ENCODE measurements around the gene PRPF8.
"Not testable (repeated sequence)": the region's sequence is repeated elsewhere in the genome, so short reads cannot be mapped to it uniquely, and the experiment has no call there.

Gene PRPF8

DNA sequence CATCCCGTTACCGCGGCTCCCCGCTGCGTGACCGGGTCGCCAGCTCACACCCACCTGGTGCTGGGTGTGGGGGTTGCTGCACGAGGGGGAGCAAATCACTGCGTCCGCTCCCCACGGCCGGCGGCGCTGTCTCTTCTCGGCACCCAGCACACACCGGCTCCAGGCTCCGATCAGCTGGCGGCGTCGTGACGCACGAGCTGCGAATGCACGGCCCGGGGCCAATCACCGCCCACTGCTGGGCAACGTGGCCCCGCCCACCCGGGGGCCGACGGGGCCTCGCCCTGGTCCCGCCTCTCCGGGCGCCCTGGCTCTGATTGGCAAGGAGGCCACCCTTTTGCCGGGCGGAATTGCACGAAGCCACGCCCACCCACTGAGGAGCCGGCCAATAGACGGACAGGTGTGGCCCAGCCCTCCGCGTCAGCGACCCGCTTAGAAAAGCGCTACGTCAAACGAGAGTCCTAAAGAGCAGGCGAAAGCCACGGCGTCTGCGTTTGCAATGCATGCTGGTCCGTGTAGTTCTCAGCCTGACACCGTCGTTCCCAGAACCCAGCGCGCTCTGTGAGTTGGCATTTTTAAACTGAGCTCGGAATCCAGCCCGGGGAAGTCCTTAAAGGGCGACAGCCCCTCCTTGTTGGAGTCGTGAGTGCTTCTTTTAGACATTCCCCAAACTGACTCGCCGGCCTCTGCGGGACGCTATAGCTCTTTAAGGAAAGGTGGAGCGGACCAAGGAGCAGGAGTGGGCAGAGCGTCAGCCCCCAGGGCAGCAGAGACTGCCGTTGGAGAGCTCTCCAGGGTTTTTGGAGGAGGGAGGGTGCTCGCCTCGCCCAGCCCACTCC lies 31.6 kb upstream of the PRPF8 start:
- peak; percentile 93 for DNase-seq

GRCh38 chr17:1715803-1716075 lies 31.1 kb upstream of the PRPF8 start:
- no peak for DNase-seq

- no peak for DNase-seq
Measured at GRCh38 chr17:1714980-1715802, 30.5 kb upstream of the PRPF8 start.

- DNase-seq: no peak
Measured at GRCh38 chr17:1714427-1714979, 29.8 kb upstream of the PRPF8 start.

GRCh38 chr17:1713878-1714426 lies 29.3 kb upstream of the PRPF8 start:
- no peak for DNase-seq

- DNase-seq: no peak
Measured at GRCh38 chr17:1713160-1713877, 28.7 kb upstream of the PRPF8 start.

- DNase-seq: no peak
Measured at GRCh38 chr17:1712271-1712670, 27.6 kb upstream of the PRPF8 start.

- DNase-seq: no peak
Measured at GRCh38 chr17:1711804-1712203, 27.1 kb upstream of the PRPF8 start.

DNA sequence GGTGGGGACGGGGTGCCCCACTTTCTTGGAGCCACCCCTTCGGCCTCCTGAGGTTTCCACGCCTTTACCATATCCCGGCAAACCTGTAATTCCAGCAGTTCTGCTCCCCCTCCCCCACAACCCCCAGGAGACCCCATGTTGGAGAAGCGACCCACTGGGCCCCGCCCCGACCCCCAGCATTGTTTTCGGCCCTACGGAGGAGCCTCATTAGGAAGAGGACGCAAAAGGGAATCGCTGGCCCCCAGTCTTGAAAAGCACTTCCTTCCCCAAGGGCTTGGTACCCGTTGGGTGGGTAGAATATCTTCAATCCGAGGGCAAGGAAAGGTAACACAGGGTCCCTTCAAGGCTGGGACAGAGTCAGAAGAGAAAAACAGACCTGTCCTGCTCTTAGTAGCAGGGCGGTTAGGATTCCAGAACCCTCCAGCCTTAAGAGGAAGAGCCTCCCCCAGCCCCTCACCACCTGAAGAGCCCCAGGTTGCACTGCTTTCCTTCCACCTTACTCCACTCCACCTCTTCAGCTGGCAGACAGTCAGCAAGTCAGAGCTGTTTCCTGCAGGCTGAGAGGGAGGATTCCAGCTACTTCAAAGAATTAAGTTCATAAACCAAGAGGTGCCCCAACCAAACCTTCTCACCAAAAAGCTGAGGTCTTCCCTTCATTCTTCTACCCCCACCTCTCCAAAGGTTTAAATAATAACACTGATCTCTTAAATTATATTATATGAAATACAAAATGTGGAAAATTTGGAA lies 26.3 kb upstream of the PRPF8 start:
- no peak for DNase-seq

DNA sequence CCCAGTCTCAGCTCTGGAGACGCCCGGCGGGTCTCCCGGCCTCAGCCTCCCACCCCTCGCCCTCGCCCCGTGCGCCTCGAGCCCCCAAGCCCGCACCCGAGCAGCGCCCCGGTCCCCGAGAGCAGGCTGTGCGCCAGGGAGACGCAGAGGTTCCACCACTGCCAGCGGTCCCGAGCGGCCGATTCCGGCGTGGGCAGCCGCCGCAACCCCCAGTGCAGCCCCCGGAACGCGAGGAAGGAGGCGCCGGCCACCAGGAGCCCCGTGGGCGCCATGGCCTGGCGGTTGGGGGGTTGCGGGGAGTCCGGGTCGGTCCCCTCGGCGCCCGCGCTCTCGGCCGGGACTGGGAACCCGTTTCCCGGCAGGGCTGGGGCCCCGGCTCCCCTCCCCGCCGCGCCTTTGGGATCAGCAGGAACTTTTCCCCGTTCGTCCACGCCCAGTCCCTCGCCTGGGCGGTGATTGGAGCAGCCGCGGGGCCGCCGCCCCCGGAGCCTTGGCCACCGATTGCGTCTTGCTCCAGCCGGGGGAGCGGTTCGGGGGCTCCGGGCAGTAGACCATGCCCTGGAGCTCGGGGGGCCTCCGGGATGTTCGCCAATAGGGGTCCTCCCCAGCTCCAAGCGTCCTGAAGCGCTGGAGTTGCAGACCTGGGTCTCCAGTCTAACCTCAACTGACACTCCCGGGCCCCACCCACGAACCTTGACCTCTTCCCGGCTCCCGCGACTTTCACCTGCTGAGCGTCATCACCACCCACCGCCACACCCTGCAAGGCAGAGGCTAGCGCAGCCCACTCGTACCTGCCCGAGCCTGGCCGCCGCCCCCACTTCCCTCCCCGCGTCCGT lies 25.5 kb upstream of the PRPF8 start, which contains the start of gene TLCD2:
Gene TLCD2, minus strand, starts transcription at position 407 of the 836 bp plus-strand sequence. Its CDS starts 135 bp downstream, at position 272.
- DNase-seq: no peak

DNA sequence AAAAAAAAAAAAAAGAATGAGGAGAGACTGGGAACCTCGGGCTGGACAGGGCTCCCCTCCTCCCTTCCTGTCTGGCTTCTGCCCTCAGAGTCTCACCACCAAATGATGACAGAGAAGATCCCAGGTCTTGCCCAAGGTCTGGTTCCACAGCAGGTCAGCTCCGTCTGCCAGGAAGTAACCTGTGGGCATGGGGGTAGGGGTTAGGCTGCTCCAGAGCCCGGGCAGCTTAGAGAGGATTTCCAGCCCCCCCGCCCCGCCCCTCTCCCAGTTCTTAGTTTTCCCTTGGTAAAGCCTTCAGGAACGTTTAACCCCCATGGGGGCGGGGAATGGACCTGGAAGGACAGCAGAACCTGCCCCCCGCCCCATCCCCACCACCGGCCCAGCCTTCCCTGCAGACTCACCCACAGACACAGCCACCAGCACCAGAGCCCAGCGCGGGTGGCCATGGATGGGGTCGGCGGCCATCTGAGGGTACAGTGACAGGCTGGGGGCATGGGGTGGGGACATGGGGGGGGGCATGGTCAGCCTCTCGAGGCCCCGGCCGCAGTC lies 24.8 kb upstream of the PRPF8 start:
- no peak for DNase-seq

- not testable (repeated sequence) for DNase-seq
Measured at GRCh38 chr17:1708791-1709346, 24.2 kb upstream of the PRPF8 start.

- DNase-seq: no peak
Measured at GRCh38 chr17:1707107-1707506, 22.4 kb upstream of the PRPF8 start.

- no peak for DNase-seq
Measured at GRCh38 chr17:1705004-1705403, 20.3 kb upstream of the PRPF8 start.

GRCh38 chr17:1703063-1703462 lies 18.4 kb upstream of the PRPF8 start:
- DNase-seq: no peak

DNA sequence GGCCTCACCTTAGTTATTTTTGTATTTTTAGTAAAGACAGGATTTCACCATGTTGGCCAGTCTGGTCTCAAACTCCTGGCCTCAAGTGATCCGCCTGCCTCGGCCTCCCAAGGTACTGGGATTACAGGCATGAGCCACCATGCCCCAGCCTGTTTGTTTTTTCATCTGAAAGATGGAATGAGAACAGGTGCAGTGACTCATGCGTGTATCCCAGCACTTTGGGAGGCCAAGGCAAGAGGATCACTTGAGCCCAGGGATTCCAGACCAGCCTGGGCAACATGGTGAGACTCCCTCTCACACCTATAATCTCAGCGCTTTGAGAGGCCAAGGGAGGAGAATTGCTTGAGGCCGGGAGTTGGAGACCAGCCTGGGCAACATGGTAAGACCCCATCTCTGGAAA lies 15.2 kb upstream of the PRPF8 start:
- DNase-seq: not testable (repeated sequence)

GRCh38 chr17:1697681-1698080 lies 13.0 kb upstream of the PRPF8 start:
- DNase-seq: no peak

GRCh38 chr17:1695365-1695764 lies 10.7 kb upstream of the PRPF8 start:
- DNase-seq: no peak

DNA sequence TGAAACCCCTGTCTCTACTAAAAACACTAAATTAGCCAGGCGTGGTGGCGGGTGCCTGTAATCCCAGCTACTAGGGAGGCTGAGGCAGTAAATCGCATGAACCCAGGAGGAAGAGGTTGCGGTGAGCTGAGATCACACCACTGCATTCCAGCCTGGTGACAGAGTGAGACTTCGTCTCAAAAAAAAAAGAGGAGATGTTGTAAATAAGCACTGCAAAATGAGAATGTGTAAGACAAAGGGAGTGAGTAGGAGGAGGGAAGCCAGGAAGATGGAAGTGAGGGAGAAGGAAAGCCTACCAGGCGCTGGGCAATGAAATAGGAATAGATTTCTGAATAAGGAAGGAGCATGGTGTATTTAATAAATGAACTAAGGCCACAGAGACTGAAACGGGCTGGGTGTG lies 8.7 kb upstream of the PRPF8 start:
- no peak for DNase-seq

GRCh38 chr17:1690544-1691221 lies 6.0 kb upstream of the PRPF8 start:
- DNase-seq: no peak
